ENCODE data around the gene CSTPP1.
"Not testable (repeated sequence)": the region's sequence is repeated elsewhere in the genome, so short reads cannot be mapped to it uniquely, and the experiment has no call there.

CSTPP1 gene

GRCh38 chr11:47071791-47072261 lies 135.3 kb downstream of the CSTPP1 start:
- Histone ChIP-seq H3K27me3 (replicated peaks) (no peaks in the 10 kb centered on the region), H3K4me3 (ENCODE audit: low read depth, low read length) (no peak overlapping the region), H3K36me3 (replicated peaks) (no peaks in the 10 kb centered on the region), H3K27ac (no peak overlapping the region)
- no peak for TF ChIP-seq CTCF (IDR thresholded peaks at IDR 0.05; ENCODE audit: low read depth, low read length, missing control alignments)
- in situ Hi-C loops (cut with HindIII; ENCODE audit: low pct_ligation_motif_present, low sequenced_read_pairs) = no loop called here
- DNase-seq = no peak

- H3K27me3 ChIP-seq (replicated peaks) = no peaks in the 10 kb centered on the region
Measured at GRCh38 chr11:47078751-47079521, 142.4 kb downstream of the CSTPP1 start.

GRCh38 chr11:47080775-47081174 lies 144.2 kb downstream of the CSTPP1 start:
- H3K4me3 ChIP-seq (ENCODE audit: low read depth, low read length); H3K36me3 ChIP-seq (replicated peaks); H3K27ac ChIP-seq; H3K27me3 ChIP-seq (replicated peaks); in situ Hi-C loops (cut with HindIII; ENCODE audit: low pct_ligation_motif_present, low sequenced_read_pairs); DNase-seq: not testable (repeated sequence)

More at GRCh38 chr11:47078751-47079521, 142.4 kb downstream of the CSTPP1 start:
- Histone ChIP-seq H3K36me3 (replicated peaks) (no peaks in the 10 kb centered on the region), H3K27ac (no peak overlapping the region), H3K4me3 (ENCODE audit: low read depth, low read length) (no peak overlapping the region)
- DNase-seq = no peak
- TF ChIP-seq CTCF (IDR thresholded peaks at IDR 0.05; ENCODE audit: low read depth, low read length, missing control alignments) = no peak
- in situ Hi-C loops (cut with HindIII; ENCODE audit: low pct_ligation_motif_present, low sequenced_read_pairs) = no loop called here

GRCh38 chr11:47083913-47084312 lies 147.4 kb downstream of the CSTPP1 start:
- TF ChIP-seq CTCF (IDR thresholded peaks at IDR 0.05; ENCODE audit: low read depth, low read length, missing control alignments) = no peak
- Histone ChIP-seq H3K27me3 (replicated peaks) (no peaks in the 10 kb centered on the region), H3K27ac (no peak overlapping the region), H3K4me3 (ENCODE audit: low read depth, low read length) (no peak overlapping the region), H3K36me3 (replicated peaks) (no peaks in the 10 kb centered on the region)
- no peak for DNase-seq
- in situ Hi-C loops (cut with HindIII; ENCODE audit: low pct_ligation_motif_present, low sequenced_read_pairs) = no loop called here

- no peak overlapping the region for H3K27ac ChIP-seq
- H3K4me3 ChIP-seq (ENCODE audit: low read depth, low read length) = no peak overlapping the region
- H3K27me3 ChIP-seq (replicated peaks) = no peaks in the 10 kb centered on the region
- in situ Hi-C loops (cut with HindIII; ENCODE audit: low pct_ligation_motif_present, low sequenced_read_pairs) = no loop called here
- DNase-seq = no peak
- no peak for TF ChIP-seq CTCF (IDR thresholded peaks at IDR 0.05; ENCODE audit: low read depth, low read length, missing control alignments)
- H3K36me3 ChIP-seq (replicated peaks) = no peaks in the 10 kb centered on the region
Measured at GRCh38 chr11:47087801-47088200, 151.2 kb downstream of the CSTPP1 start.

GRCh38 chr11:47093541-47093940 lies 157.0 kb downstream of the CSTPP1 start:
- Histone ChIP-seq H3K36me3 (replicated peaks) (no peaks in the 10 kb centered on the region), H3K27me3 (replicated peaks) (no peaks in the 10 kb centered on the region), H3K27ac (no peak overlapping the region), H3K4me3 (ENCODE audit: low read depth, low read length) (no peak overlapping the region)
- in situ Hi-C loops (cut with HindIII; ENCODE audit: low pct_ligation_motif_present, low sequenced_read_pairs) = no loop called here
- no peak for TF ChIP-seq CTCF (IDR thresholded peaks at IDR 0.05; ENCODE audit: low read depth, low read length, missing control alignments)
- DNase-seq = no peak

- in situ Hi-C loops (cut with HindIII; ENCODE audit: low pct_ligation_motif_present, low sequenced_read_pairs) = not testable (repeated sequence)
Measured at GRCh38 chr11:47096871-47097270, 160.3 kb downstream of the CSTPP1 start.

GRCh38 chr11:47098223-47098622 lies 161.7 kb downstream of the CSTPP1 start:
- H3K27ac ChIP-seq; DNase-seq; H3K36me3 ChIP-seq (replicated peaks); H3K4me3 ChIP-seq (ENCODE audit: low read depth, low read length); H3K27me3 ChIP-seq (replicated peaks); in situ Hi-C loops (cut with HindIII; ENCODE audit: low pct_ligation_motif_present, low sequenced_read_pairs): not testable (repeated sequence)

More at GRCh38 chr11:47096871-47097270, 160.3 kb downstream of the CSTPP1 start:
- H3K27me3 ChIP-seq (replicated peaks); H3K4me3 ChIP-seq (ENCODE audit: low read depth, low read length); H3K27ac ChIP-seq; H3K36me3 ChIP-seq (replicated peaks); DNase-seq: not testable (repeated sequence)

Data from brain microvascular endothelial cell (primary cell).